ENCODE results near the gene CUL1. TPM values are rescaled to one million over a fixed set of nuclear protein-coding genes. Genes with fewer than 3 reads are reported as not detected.

The CUL1 gene
- total and polyA plus RNA-seq, 2 donors (not counting 3 experiments of a cell fraction or from before 2014, with no cell fraction given): 25.7 to 50.2 TPM

- intact Hi-C loops (cut with micrococcal nuclease) (no loop called here), dilution Hi-C loops (cut with MboI; ENCODE audit: extremely low pct_ligation_motif_present, low sequenced_read_pairs) (no loop called here)
- H3K9ac ChIP-seq (replicated peaks; ENCODE audit: extremely low read depth, insufficient read depth, low read length): no peak overlapping the region
- H4K20me1 ChIP-seq (replicated peaks; ENCODE audit: control insufficient read depth, extremely low read depth, insufficient read depth, low read length): no peaks in the 10 kb centered on the region
- POLR2A ChIA-PET: no interaction called here
- no peak overlapping the region for H3K4me2 ChIP-seq (ENCODE audit: insufficient read depth, low read length)
- FAIRE-seq: no peak
- H3K9me1 ChIP-seq (replicated peaks; ENCODE audit: control insufficient read depth, extremely low read depth, insufficient read depth, low read length): no peaks in the 10 kb centered on the region
- TF ChIP-seq EZH2 (IDR thresholded peaks at IDR 0.05; ENCODE audit: borderline replicate concordance, low read depth, low read length, severe bottlenecking): no peak
- no peak for TF ChIP-seq POLR2AphosphoS5 (IDR thresholded peaks at IDR 0.05; ENCODE audit: insufficient read depth, low read depth, low read length)
- no peak for TF ChIP-seq POLR2A (IDR thresholded peaks at IDR 0.05; ENCODE audit: low read depth, low read length)
- no peak for TF ChIP-seq FOS (IDR thresholded peaks at IDR 0.05; ENCODE audit: borderline replicate concordance, insufficient read depth, low read length)
- no peak for TF ChIP-seq CTCF (IDR thresholded peaks at IDR 0.05; ENCODE audit: extremely low read depth in 1 of 2, insufficient read depth in 1 of 2, low read depth in 1 of 2, low read length in 2 of 2)
- TF ChIP-seq MAX (IDR thresholded peaks at IDR 0.05; ENCODE audit: insufficient read depth, insufficient read length): no peak
- no peak for TF ChIP-seq GATA2 (IDR thresholded peaks at IDR 0.05; ENCODE audit: insufficient read depth, insufficient read length, low read depth, low read length)
- TF ChIP-seq JUN (IDR thresholded peaks at IDR 0.05; ENCODE audit: borderline replicate concordance, insufficient read depth, insufficient read length, low read depth): no peak
- TF ChIP-seq MYC (IDR thresholded peaks at IDR 0.05; ENCODE audit: low read depth, low read length): no peak
- no peaks in the 10 kb centered on the region for H3K9me3 ChIP-seq (replicated peaks; ENCODE audit: control insufficient read depth, insufficient read depth, low read length)
- H3K4me3 ChIP-seq (replicated peaks in 1 of 3; ENCODE audit: insufficient read depth in 1 of 3, low read depth in 1 of 3, low read length in 3 of 3): no peak overlapping the region
- CTCF ChIA-PET: interaction anchor here (1.1 to 1.2 kb wide), 2 partner anchors 41 to 49 kb away, joined by 3 read pairs; no protein-coding TSS in a partner anchor
- H3K36me3 ChIP-seq (ENCODE audit: control insufficient read depth in 2 of 2, extremely low read depth in 1 of 2, insufficient read depth in 2 of 2, low read length in 2 of 2): peaks cover 0 to 4% of the 10 kb centered on the region in 2 experiments
- no TSS peak for BruUV-seq (replicated peaks)
- DNase-seq (ENCODE audit: low read depth, low spot score): no peak
- H2AFZ ChIP-seq (ENCODE audit: low read depth, low read length): no peak overlapping the region
- no peaks in the 10 kb centered on the region for H3K27me3 ChIP-seq (ENCODE audit: control insufficient read depth in 2 of 2, insufficient read depth in 2 of 2, low read length in 2 of 2)
- H3K79me2 ChIP-seq (ENCODE audit: control insufficient read depth, insufficient read depth, low read length): peaks cover 27% of the 10 kb centered on the region
- H3K4me1 ChIP-seq (ENCODE audit: control insufficient read depth, extremely low read depth, insufficient read depth, low read length): no peaks in the 10 kb centered on the region
- H3K27ac ChIP-seq (ENCODE audit: insufficient read depth, low read depth, low read length): no peak overlapping the region
Observed at GRCh38 chr7:148753224-148753623, 54.5 kb downstream of the CUL1 start.
